Large intestine (tissue), 3 donors: ENCODE measurements around the gene MRAP2. TPM values are rescaled to one million over a fixed set of nuclear protein-coding genes. Genes with fewer than 3 reads are reported as not detected.

Source experiments
- DNase-seq, 2 donors: peaks; one replicate each; pipeline versions ENCODE4 v3.0.0 to v3.0.0-alpha.2; 2013
- H3K27ac ChIP-seq: one replicate; pipeline ENCODE4 v1.5.1; 2013; ENCODE audit warnings: low read length
- H3K27me3 ChIP-seq: 2 replicates; pipeline ENCODE4 v1.6.1; 2013; ENCODE audit warnings: low read length; ENCODE audit not compliant: control insufficient read depth, insufficient read depth
- H3K36me3 ChIP-seq: 2 replicates; pipeline ENCODE4 v1.6.1; 2013; ENCODE audit warnings: low read length; ENCODE audit not compliant: control insufficient read depth, insufficient read depth
- H3K4me1 ChIP-seq: one replicate; pipeline ENCODE4 v1.6.1; 2013; ENCODE audit warnings: low read length; ENCODE audit not compliant: control insufficient read depth, insufficient read depth
- H3K4me3 ChIP-seq: one replicate; pipeline ENCODE4 v1.5.1; 2013; ENCODE audit warnings: low read length
- H3K9me3 ChIP-seq: one replicate; pipeline ENCODE4 v1.6.1; 2013; ENCODE audit warnings: mild to moderate bottlenecking, low read depth, low read length, moderate library complexity; ENCODE audit not compliant: control insufficient read depth
- WGBS: methylation state at CpG from one replicate; pipeline ENCODE4 v1.1.5; 2013; ENCODE audit warnings: low lambda C conversion rate; ENCODE audit not compliant: insufficient coverage; 5-methylcytosine and 5-hydroxymethylcytosine counted together
- polyA plus RNA-seq: library from polyadenylated mRNA; unstranded; fragments of 120-200 nt; gene quantifications from one replicate; pipeline ENCODE4 v1.2.1, GENCODE V29; 2013

MRAP2 gene
- polyA plus RNA-seq, 1 donor = 1.7 TPM

DNA sequence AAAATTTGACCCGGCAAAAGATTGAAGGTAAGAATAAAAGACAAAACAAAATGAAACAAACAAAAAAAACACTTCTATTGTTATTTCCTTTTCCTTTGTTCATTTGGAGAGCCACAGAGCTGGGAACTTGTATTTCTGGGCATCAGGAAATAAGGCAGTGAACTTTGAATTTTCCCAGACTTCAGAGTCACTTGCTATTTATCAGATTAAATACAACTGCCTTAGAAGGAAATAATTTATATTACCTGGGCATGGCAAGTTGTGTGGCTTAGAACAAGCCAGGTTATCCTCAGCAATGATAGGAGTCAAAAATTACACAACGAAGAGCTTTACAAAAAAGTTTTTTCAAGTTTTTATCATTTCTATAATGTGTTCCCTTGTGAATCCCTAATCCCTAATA is 20.2 kb upstream of the MRAP2 start:
- H3K4me1 ChIP-seq = no peaks in the 10 kb centered on the region
- H3K4me3 ChIP-seq = no peak overlapping the region
- H3K36me3 ChIP-seq = no peaks in the 10 kb centered on the region
- no peaks in the 10 kb centered on the region for H3K27me3 ChIP-seq
- peak in 1 of 2 donors; percentile 30 for DNase-seq
- H3K27ac ChIP-seq = no peak overlapping the region
- H3K9me3 ChIP-seq = no peaks in the 10 kb centered on the region
- 64% methylated on average over 2 of the region's 2 CpGs for WGBS

DNA sequence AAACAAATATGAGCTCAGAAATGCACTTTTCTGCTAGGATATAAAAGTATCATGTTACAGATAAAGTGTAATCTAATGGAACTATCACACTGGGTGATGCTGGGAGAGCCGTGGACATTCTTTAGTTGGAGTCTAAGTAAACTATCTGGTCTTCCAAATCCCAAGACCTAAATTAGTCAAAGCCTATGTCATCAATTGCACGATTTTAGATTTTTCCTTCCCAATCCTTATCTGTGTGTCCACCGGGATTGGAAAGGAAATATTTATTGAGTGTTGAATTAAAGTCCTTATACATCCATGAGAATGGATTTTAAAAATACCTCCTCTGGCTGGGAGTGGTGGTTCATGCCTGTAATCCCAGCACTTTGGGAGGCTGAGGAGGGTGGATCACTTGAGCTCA is 19.6 kb upstream of the MRAP2 start:
- H3K27ac ChIP-seq = no peak overlapping the region
- no peak for DNase-seq
- no peaks in the 10 kb centered on the region for H3K27me3 ChIP-seq
- no peaks in the 10 kb centered on the region for H3K9me3 ChIP-seq
- H3K36me3 ChIP-seq = no peaks in the 10 kb centered on the region
- 40% methylated on average over 1 of the region's 3 CpGs for WGBS
- H3K4me3 ChIP-seq = no peak overlapping the region
- no peaks in the 10 kb centered on the region for H3K4me1 ChIP-seq

DNA sequence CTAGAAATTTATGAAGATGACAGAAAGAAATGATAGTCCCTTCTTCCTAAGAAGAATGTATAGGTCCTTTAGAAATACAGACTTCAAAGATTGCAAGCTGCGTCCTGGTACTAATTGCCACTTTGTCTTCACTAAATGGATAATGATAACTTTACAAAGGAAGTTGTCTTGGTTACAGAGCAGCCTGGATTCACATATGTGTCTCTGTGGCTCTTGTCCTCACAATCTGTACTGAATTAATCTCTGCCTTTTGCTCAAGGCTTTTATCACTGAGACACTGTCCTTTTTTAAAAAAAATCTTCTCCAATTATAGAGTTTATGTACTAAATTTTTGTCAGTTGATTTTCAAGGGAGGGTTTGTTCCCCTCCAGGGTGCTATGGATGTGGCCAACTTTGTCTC is 17.5 kb upstream of the MRAP2 start:
- Histone ChIP-seq H3K27ac (no peak overlapping the region), H3K4me3 (no peak overlapping the region), H3K9me3 (no peaks in the 10 kb centered on the region), H3K36me3 (no peaks in the 10 kb centered on the region), H3K27me3 (no peaks in the 10 kb centered on the region), H3K4me1 (no peaks in the 10 kb centered on the region)
- DNase-seq = no peak
- WGBS = 100% methylated on average over 1 of the region's 1 CpG

GRCh38 chr6:84017709-84018452 is 15.7 kb upstream of the MRAP2 start:
- Histone ChIP-seq H3K36me3 (no peaks in the 10 kb centered on the region), H3K4me3 (no peak overlapping the region), H3K9me3 (no peaks in the 10 kb centered on the region), H3K4me1 (no peaks in the 10 kb centered on the region), H3K27me3 (no peaks in the 10 kb centered on the region), H3K27ac (no peak overlapping the region)
- no CpG with 5 or more reads among the region's 1 CpG for WGBS
- DNase-seq = peak in 1 of 2 donors; percentile 9

- no peak overlapping the region for H3K27ac ChIP-seq
- DNase-seq = no peak
Measured at GRCh38 chr6:84018453-84019061, 15.0 kb upstream of the MRAP2 start.

DNA sequence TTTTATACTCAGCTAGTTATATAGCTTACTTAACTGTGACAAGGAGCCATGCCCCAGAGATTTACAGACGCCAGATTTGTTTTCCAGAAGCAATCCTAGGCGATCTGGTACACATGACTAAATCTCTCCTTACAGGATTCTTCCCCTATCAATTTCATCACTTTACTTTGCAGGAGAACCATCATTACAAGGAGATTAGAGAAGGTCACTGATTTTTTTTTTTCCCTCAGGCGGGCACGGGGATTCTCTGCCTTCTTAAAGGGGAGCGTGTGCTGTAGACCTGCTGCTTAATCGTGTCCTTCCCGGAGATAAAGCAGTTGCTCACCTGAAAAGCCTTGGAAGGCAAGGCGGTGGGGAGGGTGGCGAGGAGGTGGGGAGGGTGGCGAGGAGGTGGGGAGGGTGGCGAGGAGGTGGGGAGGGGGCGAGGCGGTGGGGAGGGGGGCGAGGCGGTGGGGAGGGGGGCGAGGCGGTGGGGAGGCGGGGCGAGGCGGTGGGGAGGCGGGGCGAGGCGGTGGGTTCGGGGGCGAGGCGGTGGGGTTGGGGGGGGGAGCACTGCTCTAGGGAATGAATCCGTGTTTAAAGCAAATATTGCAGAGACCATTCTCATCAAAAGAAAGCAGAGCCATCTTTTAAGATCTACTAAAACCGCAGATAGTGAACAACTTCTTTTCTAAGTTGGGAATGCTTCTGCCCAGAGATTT is 14.3 kb upstream of the MRAP2 start:
- no peaks in the 10 kb centered on the region for H3K27me3 ChIP-seq

More at GRCh38 chr6:84018453-84019061, 15.0 kb upstream of the MRAP2 start:
- H3K27me3 ChIP-seq = no peaks in the 10 kb centered on the region
- H3K36me3 ChIP-seq = no peaks in the 10 kb centered on the region
- no peak overlapping the region for H3K4me3 ChIP-seq
- no peaks in the 10 kb centered on the region for H3K9me3 ChIP-seq
- no peaks in the 10 kb centered on the region for H3K4me1 ChIP-seq
- WGBS = no CpG with 5 or more reads among the region's 1 CpG

DNA sequence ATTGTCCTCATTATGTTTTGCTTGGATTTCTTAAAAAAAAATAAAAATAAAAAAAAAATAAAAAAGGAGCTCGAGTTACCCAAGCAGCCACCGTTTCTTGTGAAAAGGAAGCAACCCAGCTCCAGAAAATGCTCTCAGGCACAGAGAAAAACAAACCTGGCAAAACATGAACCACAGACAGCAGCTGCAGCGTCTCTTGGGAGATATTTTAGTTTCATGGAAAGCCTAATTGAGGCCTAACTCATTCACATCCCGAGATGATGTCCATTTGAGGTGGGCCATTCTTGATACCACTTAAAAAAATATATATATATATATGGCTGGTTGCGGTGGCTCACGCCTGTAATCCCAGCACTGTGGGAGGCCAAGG is 13.7 kb upstream of the MRAP2 start:
- Histone ChIP-seq H3K9me3 (no peaks in the 10 kb centered on the region), H3K27me3 (no peaks in the 10 kb centered on the region), H3K36me3 (no peaks in the 10 kb centered on the region), H3K27ac (no peak overlapping the region), H3K4me1 (no peaks in the 10 kb centered on the region), H3K4me3 (no peak overlapping the region)
- no peak for DNase-seq
- 52% methylated on average over 2 of the region's 6 CpGs for WGBS

More for the DNA sequence above, 14.3 kb upstream of the MRAP2 start:
- Histone ChIP-seq H3K4me3 (no peak overlapping the region), H3K4me1 (no peaks in the 10 kb centered on the region), H3K36me3 (no peaks in the 10 kb centered on the region), H3K9me3 (no peaks in the 10 kb centered on the region), H3K27ac (no peak overlapping the region)
- DNase-seq = no peak
- 43% methylated on average over 1 of the region's 28 CpGs for WGBS

GRCh38 chr6:84021625-84022024 is 11.9 kb upstream of the MRAP2 start:
- WGBS = 100% methylated on average over 1 of the region's 2 CpGs
- DNase-seq = no peak

DNA sequence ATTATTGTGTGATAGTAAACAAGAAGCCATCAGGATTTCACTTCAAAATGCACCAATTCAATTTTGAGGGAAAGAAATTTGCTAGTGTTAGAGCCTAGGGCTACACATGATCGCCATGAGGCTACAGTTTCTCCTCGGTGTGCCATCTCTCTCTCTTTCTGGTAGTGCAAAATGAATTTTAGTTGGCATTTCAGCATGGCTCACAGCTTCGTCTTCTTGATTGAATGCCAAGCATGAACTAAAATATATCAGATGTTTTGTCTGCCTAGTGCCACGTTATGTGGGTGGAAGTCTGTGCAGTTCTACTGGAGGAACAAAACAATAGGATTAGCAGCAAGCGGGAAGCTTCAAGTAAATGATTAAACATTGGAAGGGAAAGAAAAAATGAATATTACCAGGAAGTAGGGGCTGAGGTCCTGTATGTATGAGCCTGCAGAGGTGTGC is 6.8 kb upstream of the MRAP2 start:
- DNase-seq = peak in 1 of 2 donors; percentile 53
- Histone ChIP-seq H3K27ac (no peak overlapping the region), H3K4me3 (no peak overlapping the region)

More at GRCh38 chr6:84021625-84022024, 11.9 kb upstream of the MRAP2 start:
- no peaks in the 10 kb centered on the region for H3K9me3 ChIP-seq
- no peaks in the 10 kb centered on the region for H3K36me3 ChIP-seq
- H3K27me3 ChIP-seq = no peaks in the 10 kb centered on the region
- H3K4me1 ChIP-seq = no peaks in the 10 kb centered on the region
- no peak overlapping the region for H3K4me3 ChIP-seq
- no peak overlapping the region for H3K27ac ChIP-seq

GRCh38 chr6:84027340-84028181 is 6.0 kb upstream of the MRAP2 start:
- no peaks in the 10 kb centered on the region for H3K9me3 ChIP-seq
- no peaks in the 10 kb centered on the region for H3K4me1 ChIP-seq
- H3K27ac ChIP-seq = no peak overlapping the region
- DNase-seq = peak in 1 of 2 donors; percentile 24
- WGBS = 69% methylated on average over 2 of the region's 5 CpGs
- H3K27me3 ChIP-seq = no peaks in the 10 kb centered on the region
- H3K36me3 ChIP-seq = no peaks in the 10 kb centered on the region
- H3K4me3 ChIP-seq = no peak overlapping the region

More for the DNA sequence above, 6.8 kb upstream of the MRAP2 start:
- Histone ChIP-seq H3K9me3 (no peaks in the 10 kb centered on the region), H3K27me3 (no peaks in the 10 kb centered on the region), H3K4me1 (no peaks in the 10 kb centered on the region), H3K36me3 (no peaks in the 10 kb centered on the region)
- WGBS = 73% methylated on average over 3 of the region's 5 CpGs
